ENCODE measurements around the gene GAB1.

Gene GAB1

GRCh38 chr4:143391261-143391660 lies 54.6 kb downstream of the GAB1 start:
- DNase-seq, result no peak

- DNase-seq, result peak; percentile 65
Observed at GRCh38 chr4:143391895-143392294, 55.2 kb downstream of the GAB1 start.

GRCh38 chr4:143393195-143393594 lies 56.5 kb downstream of the GAB1 start:
- DNase-seq, result no peak

GRCh38 chr4:143394739-143395453 lies 58.2 kb downstream of the GAB1 start:
- no peak for DNase-seq

GRCh38 chr4:143396695-143397094 lies 60.0 kb downstream of the GAB1 start:
- peak; percentile 16 for DNase-seq

- DNase-seq, result peak; percentile 58
Observed at GRCh38 chr4:143397335-143397734, 60.7 kb downstream of the GAB1 start.

- DNase-seq, result peak; percentile 33
Observed at GRCh38 chr4:143397887-143398286, 61.2 kb downstream of the GAB1 start.

- peak; percentile 44 for DNase-seq
Observed at GRCh38 chr4:143399113-143399949, 62.7 kb downstream of the GAB1 start.

GRCh38 chr4:143400082-143400481 lies 63.4 kb downstream of the GAB1 start:
- no peak for DNase-seq

GRCh38 chr4:143402776-143403552 lies 66.3 kb downstream of the GAB1 start:
- no peak for DNase-seq

- DNase-seq, result no peak
Observed at GRCh38 chr4:143403553-143403820, 66.8 kb downstream of the GAB1 start.

GRCh38 chr4:143404555-143404954 lies 67.9 kb downstream of the GAB1 start:
- no peak for DNase-seq

- DNase-seq, result no peak
Observed at GRCh38 chr4:143405075-143405730, 68.5 kb downstream of the GAB1 start.

- peak; percentile 20 for DNase-seq
Observed at GRCh38 chr4:143406523-143406922, 69.8 kb downstream of the GAB1 start.

- DNase-seq, result no peak
Observed at GRCh38 chr4:143407474-143407873, 70.8 kb downstream of the GAB1 start.

GRCh38 chr4:143407888-143408287 lies 71.2 kb downstream of the GAB1 start:
- no peak for DNase-seq

GRCh38 chr4:143410015-143410414 lies 73.3 kb downstream of the GAB1 start:
- no peak for DNase-seq

GRCh38 chr4:143411527-143412419 lies 75.1 kb downstream of the GAB1 start:
- peak; percentile 27 for DNase-seq

- DNase-seq, result no peak
Observed at GRCh38 chr4:143412420-143412758, 75.7 kb downstream of the GAB1 start.

- no peak for DNase-seq
Observed at GRCh38 chr4:143417679-143418403, 81.2 kb downstream of the GAB1 start.

GRCh38 chr4:143420227-143420626 lies 83.6 kb downstream of the GAB1 start:
- DNase-seq, result no peak

GRCh38 chr4:143421609-143422008 lies 84.9 kb downstream of the GAB1 start:
- DNase-seq, result no peak
